Measurements from ENCODE around the gene USP6NL.

Gene USP6NL

GRCh38 chr10:11562888-11563287 lies 48.6 kb downstream of the USP6NL start:
- Histone ChIP-seq H3K9me3 (ENCODE audit: control insufficient read depth, low read length) (no peaks in the 10 kb centered on the region), H3K9ac (no peak overlapping the region), H3K79me2 (peaks cover 8% of the 10 kb centered on the region), H3K27ac (no peak overlapping the region), H3K4me3 (ENCODE audit: low read depth, low read length) (no peak overlapping the region), H3K4me2 (ENCODE audit: low read length) (no peak overlapping the region), H3K36me3 (ENCODE audit: control insufficient read depth, insufficient read depth, low read length) (no peaks in the 10 kb centered on the region), H3K4me1 (peaks cover 3% of the 10 kb centered on the region), H2AFZ (no peak overlapping the region), H3K27me3 (ENCODE audit: control insufficient read depth, insufficient read depth, low read length) (no peaks in the 10 kb centered on the region)
- TF ChIP-seq, protein P1, sequence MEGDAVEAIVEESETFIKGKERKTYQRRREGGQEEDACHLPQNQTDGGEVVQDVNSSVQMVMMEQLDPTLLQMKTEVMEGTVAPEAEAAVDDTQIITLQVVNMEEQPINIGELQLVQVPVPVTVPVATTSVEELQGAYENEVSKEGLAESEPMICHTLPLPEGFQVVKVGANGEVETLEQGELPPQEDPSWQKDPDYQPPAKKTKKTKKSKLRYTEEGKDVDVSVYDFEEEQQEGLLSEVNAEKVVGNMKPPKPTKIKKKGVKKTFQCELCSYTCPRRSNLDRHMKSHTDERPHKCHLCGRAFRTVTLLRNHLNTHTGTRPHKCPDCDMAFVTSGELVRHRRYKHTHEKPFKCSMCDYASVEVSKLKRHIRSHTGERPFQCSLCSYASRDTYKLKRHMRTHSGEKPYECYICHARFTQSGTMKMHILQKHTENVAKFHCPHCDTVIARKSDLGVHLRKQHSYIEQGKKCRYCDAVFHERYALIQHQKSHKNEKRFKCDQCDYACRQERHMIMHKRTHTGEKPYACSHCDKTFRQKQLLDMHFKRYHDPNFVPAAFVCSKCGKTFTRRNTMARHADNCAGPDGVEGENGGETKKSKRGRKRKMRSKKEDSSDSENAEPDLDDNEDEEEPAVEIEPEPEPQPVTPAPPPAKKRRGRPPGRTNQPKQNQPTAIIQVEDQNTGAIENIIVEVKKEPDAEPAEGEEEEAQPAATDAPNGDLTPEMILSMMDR (IDR thresholded peaks at IDR 0.05) = no peak

DNA sequence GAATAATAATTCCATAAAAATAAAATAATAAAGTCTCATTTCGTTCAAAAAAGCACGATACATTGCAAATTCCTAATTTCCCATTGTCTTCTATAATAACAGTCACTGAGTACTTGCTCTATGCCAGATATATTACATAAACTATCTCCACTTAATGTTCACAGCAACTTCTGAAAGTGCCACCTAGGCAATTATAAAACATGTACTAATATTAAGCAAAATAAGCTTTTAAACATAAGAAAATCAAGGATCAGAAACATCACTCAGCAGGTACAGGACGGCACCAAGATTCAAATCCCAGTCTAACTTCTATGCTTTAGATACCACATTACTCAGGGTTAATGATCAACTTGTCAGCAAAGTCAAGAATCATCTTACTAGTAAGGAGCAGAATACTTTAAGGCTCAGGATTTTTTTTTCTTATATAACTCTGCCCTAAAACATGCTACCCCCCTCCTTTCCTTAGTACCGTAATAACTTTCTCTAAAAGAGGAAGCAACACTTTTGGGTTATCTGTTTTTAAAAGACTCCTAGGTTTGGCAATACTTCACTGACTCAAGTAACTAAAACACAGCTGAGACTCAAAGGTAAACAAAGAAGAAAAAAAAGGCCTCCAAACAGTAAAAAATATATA lies 51.3 kb downstream of the USP6NL start:
- TF ChIP-seq, protein P1 (IDR thresholded peaks at IDR 0.05) = no peak
- no peak overlapping the region for H2AFZ ChIP-seq
- no peak overlapping the region for H3K4me3 ChIP-seq (ENCODE audit: low read depth, low read length)
- H3K4me2 ChIP-seq (ENCODE audit: low read length) = no peak overlapping the region
- no peaks in the 10 kb centered on the region for H3K36me3 ChIP-seq (ENCODE audit: control insufficient read depth, insufficient read depth, low read length)
- H3K4me1 ChIP-seq = peaks cover 3% of the 10 kb centered on the region
- no peak overlapping the region for H3K9ac ChIP-seq
- H3K27me3 ChIP-seq (ENCODE audit: control insufficient read depth, insufficient read depth, low read length) = no peaks in the 10 kb centered on the region
- H3K27ac ChIP-seq = no peak overlapping the region
- no peaks in the 10 kb centered on the region for H3K9me3 ChIP-seq (ENCODE audit: control insufficient read depth, low read length)
- peaks cover 13% of the 10 kb centered on the region for H3K79me2 ChIP-seq

DNA sequence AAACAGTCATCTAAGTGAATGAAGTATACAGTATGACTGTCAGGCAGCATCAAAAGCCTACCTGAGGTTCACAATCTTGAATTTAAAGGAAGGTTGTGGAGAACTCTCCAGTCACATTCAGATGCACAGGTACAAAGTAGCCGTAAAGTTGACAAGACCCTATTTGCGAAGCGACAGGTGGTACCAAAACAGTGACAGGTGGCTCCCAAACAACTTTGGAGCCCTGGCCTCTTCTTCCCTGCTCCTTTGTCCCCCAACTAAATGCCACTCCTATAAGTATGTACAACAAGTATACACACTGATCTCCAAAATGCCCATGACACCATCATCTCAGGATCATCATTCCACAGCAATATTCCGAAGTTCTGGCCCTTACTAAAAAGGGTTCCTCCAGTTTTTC lies 53.5 kb downstream of the USP6NL start:
- Histone ChIP-seq H3K79me2 (peaks cover 13% of the 10 kb centered on the region), H3K9ac (no peak overlapping the region), H3K4me3 (ENCODE audit: low read depth, low read length) (no peak overlapping the region), H3K4me2 (ENCODE audit: low read length) (no peak overlapping the region), H3K36me3 (ENCODE audit: control insufficient read depth, insufficient read depth, low read length) (no peaks in the 10 kb centered on the region), H2AFZ (no peak overlapping the region), H3K9me3 (ENCODE audit: control insufficient read depth, low read length) (no peaks in the 10 kb centered on the region), H3K27me3 (ENCODE audit: control insufficient read depth, insufficient read depth, low read length) (no peaks in the 10 kb centered on the region), H3K27ac (no peak overlapping the region), H3K4me1 (no peaks in the 10 kb centered on the region)
- TF ChIP-seq, protein P1 (IDR thresholded peaks at IDR 0.05) = no peak

DNA sequence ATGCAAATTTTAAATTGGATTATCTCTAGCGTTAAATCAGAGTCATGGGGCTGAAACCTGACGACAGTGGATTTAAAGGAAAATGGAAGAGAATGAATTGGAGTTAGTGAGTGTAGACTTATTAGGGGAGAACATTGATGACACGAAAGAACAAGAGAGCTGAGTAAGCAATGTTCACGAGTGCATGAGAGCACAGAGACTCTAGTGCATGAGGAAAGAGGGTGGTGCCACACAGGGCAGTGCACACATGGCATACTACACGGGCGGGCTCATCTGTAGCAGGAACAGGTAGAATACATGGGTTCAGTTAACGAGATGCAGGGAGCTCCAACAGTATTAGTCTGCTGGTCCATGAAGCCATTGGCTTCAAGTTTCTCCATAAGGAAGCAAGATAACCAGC lies 53.9 kb downstream of the USP6NL start:
- TF ChIP-seq, protein P1 (IDR thresholded peaks at IDR 0.05) = no peak
- H3K9me3 ChIP-seq (ENCODE audit: control insufficient read depth, low read length) = no peaks in the 10 kb centered on the region
- H3K27ac ChIP-seq = no peak overlapping the region
- no peaks in the 10 kb centered on the region for H3K4me1 ChIP-seq
- peaks cover 13% of the 10 kb centered on the region for H3K79me2 ChIP-seq
- no peak overlapping the region for H3K4me2 ChIP-seq (ENCODE audit: low read length)
- H3K36me3 ChIP-seq (ENCODE audit: control insufficient read depth, insufficient read depth, low read length) = no peaks in the 10 kb centered on the region
- no peak overlapping the region for H3K9ac ChIP-seq
- no peaks in the 10 kb centered on the region for H3K27me3 ChIP-seq (ENCODE audit: control insufficient read depth, insufficient read depth, low read length)
- H2AFZ ChIP-seq = no peak overlapping the region
- H3K4me3 ChIP-seq (ENCODE audit: low read depth, low read length) = no peak overlapping the region

DNA sequence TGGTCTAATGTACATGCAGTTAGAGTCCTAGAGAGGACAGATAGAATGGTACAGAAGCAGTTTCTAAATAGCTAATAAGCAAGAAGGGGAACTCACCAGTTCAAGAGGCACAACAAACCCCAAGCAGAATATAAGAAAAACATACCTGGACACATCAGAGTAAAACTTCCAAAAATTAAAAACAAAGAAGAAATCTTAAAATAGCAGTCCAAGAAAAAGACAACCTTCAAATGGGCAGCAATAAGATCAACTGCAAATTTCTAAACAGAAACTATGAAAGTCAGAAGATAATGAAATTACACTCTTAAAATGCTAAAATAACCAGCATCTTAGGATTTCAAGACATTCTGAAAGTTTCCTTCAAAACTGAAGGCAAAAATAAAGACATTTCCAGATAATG lies 55.9 kb downstream of the USP6NL start:
- H3K9me3 ChIP-seq (ENCODE audit: control insufficient read depth, low read length) = no peaks in the 10 kb centered on the region
- no peaks in the 10 kb centered on the region for H3K27me3 ChIP-seq (ENCODE audit: control insufficient read depth, insufficient read depth, low read length)
- no peak overlapping the region for H3K4me3 ChIP-seq (ENCODE audit: low read depth, low read length)
- H3K79me2 ChIP-seq = peaks cover 15% of the 10 kb centered on the region
- no peaks in the 10 kb centered on the region for H3K36me3 ChIP-seq (ENCODE audit: control insufficient read depth, insufficient read depth, low read length)
- H2AFZ ChIP-seq = no peak overlapping the region
- no peak overlapping the region for H3K9ac ChIP-seq
- H3K4me2 ChIP-seq (ENCODE audit: low read length) = no peak overlapping the region
- TF ChIP-seq, protein P1 (IDR thresholded peaks at IDR 0.05) = no peak
- H3K4me1 ChIP-seq = no peaks in the 10 kb centered on the region
- H3K27ac ChIP-seq = no peak overlapping the region
